Fibroblast of the conjunctiva (primary cell): ENCODE measurements around the gene ENPP4.
"Not testable (repeated sequence)": the region's sequence is repeated elsewhere in the genome, so short reads cannot be mapped to it uniquely, and the experiment has no call there.

Source experiments
- DNase-seq: peaks from one replicate; pipeline ENCODE4 v3.0.0-alpha.2; 2010; ENCODE audit warnings: low read depth

The ENPP4 gene

DNA sequence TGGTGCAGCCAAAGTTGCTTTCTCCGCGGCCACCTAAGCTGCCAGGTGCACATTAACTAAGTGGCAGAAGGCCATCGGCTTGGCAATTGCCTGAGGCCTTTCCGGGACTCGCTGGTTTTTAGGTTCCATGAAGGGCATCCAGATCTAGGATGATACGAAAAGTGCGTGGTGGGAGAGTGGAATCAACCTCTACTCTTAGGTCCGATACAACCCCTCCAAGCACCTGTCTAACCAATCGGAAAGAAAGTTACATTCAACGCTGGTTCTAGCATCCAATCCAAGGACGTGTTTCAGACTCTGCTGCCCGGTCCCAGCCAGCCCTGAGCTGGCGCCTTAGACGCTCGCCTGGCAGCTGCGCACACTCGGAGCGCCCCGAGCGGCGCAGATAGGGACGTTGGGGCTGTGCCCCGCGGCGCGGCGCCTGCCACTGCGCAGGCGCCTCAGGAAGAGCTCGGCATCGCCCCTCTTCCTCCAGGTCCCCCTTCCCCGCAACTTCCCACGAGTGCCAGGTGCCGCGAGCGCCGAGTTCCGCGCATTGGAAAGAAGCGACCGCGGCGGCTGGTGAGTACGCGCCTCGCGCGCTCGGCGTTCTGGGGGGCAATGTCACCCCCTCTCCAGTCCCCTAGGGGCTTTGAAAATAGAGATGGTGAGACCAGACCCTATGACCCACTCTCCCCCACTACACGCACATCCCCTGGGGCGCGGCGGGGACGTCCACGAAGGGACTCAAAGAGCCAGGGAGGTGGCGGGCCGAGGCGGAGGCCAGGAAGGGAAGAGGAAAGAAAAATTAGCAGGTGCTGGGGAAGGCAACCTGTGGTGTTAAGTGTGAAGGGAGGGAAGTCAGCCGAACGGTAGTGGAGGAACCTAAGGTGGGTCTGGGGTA, at the start of gene ENPP4:
TSS of gene ENPP4 (plus strand) at position 361 of the 883 bp plus-strand sequence. CDS start 9,595 bp downstream, outside the sequence.
- DNase-seq, result peak; percentile 41

DNA sequence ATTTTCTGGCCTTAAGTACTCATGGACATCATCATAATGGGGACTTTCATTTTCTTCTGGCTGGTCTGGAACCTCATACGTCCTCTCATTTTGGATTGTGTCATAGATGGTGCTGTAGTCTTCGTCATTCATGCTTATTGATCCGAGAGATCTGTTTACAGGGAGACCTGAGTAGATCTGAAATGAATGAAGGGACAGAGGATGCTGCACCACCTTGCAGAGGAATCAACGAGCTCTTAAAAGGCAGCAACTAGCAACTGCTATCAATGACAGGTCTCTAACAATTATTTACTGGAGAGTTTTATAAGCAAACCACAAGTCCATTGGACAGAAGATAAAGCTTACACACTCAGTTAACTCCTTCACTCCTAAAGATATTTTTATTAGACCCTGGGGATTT, 49.7 kb upstream of the ENPP4 start:
- DNase-seq, result no peak

GRCh38 chr6:46085688-46086087, 44.1 kb upstream of the ENPP4 start:
- not testable (repeated sequence) for DNase-seq

DNA sequence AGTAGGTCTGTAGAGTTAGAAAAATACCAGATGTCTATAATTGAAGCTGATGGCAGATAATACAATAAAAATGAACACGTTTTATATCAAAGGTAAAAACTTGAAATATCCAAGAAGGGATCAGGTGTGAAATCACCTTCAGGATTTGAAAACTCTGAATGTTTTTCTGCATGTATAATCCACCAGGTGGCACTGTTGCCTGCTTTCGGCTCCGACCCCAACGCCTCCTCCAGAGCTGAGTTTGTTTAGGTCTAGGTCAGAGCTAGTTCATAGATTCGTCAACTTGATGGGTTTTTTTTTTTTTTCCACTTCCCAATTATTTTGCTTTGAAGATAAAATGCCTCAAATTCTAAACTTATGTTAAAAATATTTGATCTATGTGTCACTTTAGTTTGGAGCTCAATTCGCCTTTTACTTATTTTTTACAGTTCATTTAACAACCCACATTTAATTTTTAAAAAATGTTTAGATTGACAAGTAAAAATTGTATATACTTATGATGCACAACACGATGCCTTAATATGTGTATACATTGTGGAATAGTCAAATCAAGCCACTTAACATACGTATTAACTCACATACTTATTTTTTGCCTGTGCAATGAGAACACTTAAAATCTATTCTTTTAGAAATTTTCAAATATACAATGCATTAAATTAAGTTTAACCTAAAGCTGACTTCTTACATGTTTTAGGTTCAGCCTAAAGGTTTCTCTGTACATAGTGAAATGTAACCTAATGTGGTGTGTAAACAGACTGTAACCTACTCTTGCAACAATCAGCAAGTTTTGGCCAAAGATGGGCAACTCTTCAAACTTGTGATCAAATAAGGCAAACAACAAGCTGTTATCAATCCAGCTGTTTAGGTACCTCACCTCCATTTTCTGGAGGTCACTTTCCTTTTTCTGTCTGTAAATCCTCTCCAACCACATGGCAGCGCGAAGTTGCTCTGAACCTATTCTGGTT, 39.4 kb upstream of the ENPP4 start:
- DNase-seq, result peak; percentile 26

DNA sequence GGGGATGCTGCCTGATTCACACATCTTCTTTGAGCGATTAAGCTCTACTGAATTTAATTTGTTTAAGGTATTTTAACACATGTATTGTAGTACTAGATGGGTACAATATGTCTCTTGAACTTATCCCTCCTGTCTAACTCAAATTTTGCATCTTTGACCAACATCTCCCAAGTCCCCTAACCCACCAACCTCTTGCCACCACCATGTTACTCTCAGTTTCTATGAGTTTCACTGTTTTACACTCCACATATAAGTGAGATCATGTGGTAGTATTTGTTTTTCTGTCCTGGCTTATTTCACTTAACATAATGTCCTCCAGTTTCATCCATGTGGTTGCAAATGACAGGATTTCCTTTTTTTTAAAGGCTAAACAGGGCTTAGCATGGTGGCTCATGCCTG, 38.7 kb upstream of the ENPP4 start:
- DNase-seq, result no peak

DNA sequence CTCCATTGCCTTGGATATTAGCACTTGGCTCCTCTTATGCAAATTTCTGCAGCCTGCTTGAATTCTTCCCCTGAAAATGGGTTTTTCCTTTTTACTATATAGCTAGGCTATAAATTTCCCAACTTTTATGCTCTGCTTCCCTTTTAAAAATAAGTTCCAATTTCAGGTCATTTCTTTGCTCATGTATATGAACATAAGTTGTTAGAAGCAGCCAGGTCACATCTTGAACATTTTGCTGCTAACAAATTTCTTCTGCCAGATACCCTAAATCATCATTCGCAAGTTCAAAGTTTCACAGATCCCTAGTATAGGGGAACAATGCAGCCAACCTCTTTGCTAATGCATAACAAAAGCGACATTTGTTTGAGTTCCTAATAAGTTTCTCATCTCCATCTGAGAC, 34.5 kb upstream of the ENPP4 start:
- no peak for DNase-seq

- no peak for DNase-seq
These were observed 32.4 kb upstream of the ENPP4 start for GRCh38 chr6:46097366-46097765.

DNA sequence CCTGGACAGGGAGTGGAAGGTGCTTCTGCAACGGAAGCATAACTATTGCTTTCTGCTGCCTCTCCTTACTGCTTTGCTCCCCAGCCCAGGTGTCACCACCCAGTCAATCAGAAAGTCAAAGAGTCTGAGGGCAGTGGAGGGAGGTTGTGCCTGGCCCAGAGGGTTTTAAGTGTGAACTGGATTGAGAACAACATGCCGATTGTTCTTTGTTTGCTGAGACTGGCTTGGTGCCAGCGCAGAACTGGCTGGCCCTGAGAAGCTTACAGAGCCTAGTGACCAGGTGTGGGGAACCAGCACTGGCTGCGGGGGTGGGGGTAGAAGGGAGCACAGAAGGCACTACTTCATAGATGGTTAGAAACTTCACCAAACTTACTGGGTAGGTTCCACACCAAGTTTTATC, 31.1 kb upstream of the ENPP4 start:
- no peak for DNase-seq

GRCh38 chr6:46099952-46100351, 29.8 kb upstream of the ENPP4 start:
- no peak for DNase-seq

GRCh38 chr6:46102123-46102522, 27.7 kb upstream of the ENPP4 start:
- DNase-seq, result no peak

- DNase-seq, result no peak
These were observed 26.2 kb upstream of the ENPP4 start for GRCh38 chr6:46103441-46104115.

GRCh38 chr6:46104209-46104608, 25.6 kb upstream of the ENPP4 start:
- no peak for DNase-seq

- DNase-seq, result no peak
These were observed 24.2 kb upstream of the ENPP4 start for GRCh38 chr6:46105568-46105967.

DNA sequence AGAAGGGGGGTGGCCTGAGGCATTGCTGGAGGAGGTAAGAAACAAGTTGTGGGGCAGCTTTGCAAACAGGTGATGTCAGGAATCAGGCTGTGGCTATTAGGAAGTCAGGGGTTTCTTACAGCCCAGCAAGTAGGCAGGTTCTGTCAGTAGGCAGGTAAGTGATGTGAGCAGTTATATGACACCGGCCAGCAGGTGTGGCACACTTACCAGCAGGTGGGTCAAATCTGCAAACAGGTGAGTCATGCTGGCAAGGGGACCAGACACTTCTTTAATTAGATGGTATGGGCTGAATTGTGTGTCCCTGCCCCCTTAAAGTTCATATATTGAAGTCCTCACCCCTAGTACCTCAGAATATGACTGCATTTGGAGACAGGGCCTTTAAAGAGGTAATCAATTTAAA, 16.4 kb upstream of the ENPP4 start:
- no peak for DNase-seq

DNA sequence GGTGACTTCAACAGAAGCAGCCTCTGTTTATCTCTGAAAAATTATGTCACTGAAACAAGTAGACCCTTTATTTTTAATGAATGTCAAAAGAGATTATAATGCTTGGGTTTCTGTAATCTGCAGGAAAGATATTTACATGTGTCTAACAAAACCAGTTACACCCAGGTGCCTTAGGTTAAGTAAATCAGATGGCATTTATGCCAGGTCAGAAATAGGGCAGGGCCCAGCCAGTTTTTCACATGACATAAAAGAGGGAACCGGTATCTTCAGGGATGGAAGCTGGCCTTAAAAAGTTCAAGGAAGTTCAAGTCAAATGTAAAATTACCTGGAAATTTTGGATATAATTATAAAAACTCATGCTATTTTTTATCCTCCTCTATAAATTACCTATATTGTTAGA, 14.2 kb upstream of the ENPP4 start:
- no peak for DNase-seq

- DNase-seq, result no peak
These were observed 13.5 kb upstream of the ENPP4 start for GRCh38 chr6:46116289-46116688.

DNA sequence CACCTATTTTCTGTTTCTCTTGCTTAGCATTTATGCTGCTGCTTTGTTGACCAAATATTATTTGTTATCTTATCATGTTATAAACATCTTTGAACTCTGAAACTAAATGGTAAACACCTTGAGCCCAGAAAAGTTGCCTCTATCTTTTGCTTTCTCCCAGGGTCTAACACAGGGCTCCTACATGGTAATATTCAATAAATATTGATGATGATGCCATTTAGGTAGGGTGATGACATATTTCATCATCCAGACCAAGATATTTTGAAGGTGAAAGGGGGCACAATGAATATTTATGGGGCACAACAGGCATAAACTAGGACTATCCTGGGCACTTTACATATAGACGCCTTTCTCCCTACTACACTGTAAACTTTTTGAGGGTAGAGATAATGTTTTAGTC, 11.6 kb upstream of the ENPP4 start:
- DNase-seq, result no peak

- DNase-seq, result no peak
These were observed 11.0 kb upstream of the ENPP4 start for GRCh38 chr6:46118836-46119235.

DNA sequence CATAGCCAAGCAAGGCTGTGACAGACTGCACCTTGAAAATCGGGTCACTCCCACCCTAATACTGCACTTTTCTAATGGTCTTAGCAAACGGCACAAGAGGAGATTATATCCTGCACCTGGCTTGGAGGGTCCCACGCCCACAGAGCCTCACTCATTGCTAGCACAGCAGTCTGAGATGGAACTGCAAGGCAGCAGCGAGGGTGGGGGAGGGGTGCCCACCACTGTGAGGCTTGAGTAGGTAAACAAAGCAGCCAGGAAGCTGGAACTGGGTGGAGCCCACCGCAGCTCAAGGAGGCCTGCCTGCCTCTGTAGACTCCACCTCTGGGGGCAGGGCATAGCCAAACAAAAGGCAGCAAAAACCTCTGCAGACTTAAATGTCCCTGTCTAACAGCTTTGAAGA, 10.1 kb upstream of the ENPP4 start:
- not testable (repeated sequence) for DNase-seq

- no peak for DNase-seq
These were observed 1.3 kb upstream of the ENPP4 start for GRCh38 chr6:46128476-46128875.

- no peak for DNase-seq
These were observed 529 bp upstream of the ENPP4 start for GRCh38 chr6:46129291-46129628.

- DNase-seq, result no peak
These were observed 877 bp downstream of the ENPP4 start for GRCh38 chr6:46130666-46131065.
